ENCODE measurements around the gene MIB1.

GRCh38 chr18:21896732-21897336 lies 156.2 kb downstream of the MIB1 start:
- TF ChIP-seq ELF4 (IDR thresholded peaks at IDR 0.05) (no peak), SUZ12 (IDR thresholded peaks at IDR 0.05) (no peak), SP1 (IDR thresholded peaks at IDR 0.05) (no peak), ZNF384 (IDR thresholded peaks at IDR 0.05) (no peak), FOXA1 (IDR thresholded peaks at IDR 0.05) (no peak), PKNOX1 (IDR thresholded peaks at IDR 0.05) (no peak), FOXM1 (IDR thresholded peaks at IDR 0.05; ENCODE audit: borderline replicate concordance) (no peak), TARDBP (IDR thresholded peaks at IDR 0.05) (no peak), L3MBTL2 (conservative IDR thresholded peaks at IDR 0.05) (no peak)
